ENCODE results near the gene CTNNA2. TPM values are rescaled to one million over a fixed set of nuclear protein-coding genes. Genes with fewer than 3 reads are reported as not detected.

The CTNNA2 gene
- total RNA-seq, 4 donors from 2014 or later = not detected

- TF ChIP-seq CTCF (IDR thresholded peaks at IDR 0.05; ENCODE audit: low read depth) = no peak
Measured at GRCh38 chr2:80501874-80502624, 989.2 kb downstream of the CTNNA2 start.

- no peak for TF ChIP-seq CTCF (IDR thresholded peaks at IDR 0.05; ENCODE audit: low read depth)
Measured at GRCh38 chr2:80506563-80506962, 993.7 kb downstream of the CTNNA2 start.

- no peak for TF ChIP-seq CTCF (IDR thresholded peaks at IDR 0.05; ENCODE audit: low read depth)
Measured at GRCh38 chr2:80510716-80511115, 997.9 kb downstream of the CTNNA2 start.

- TF ChIP-seq CTCF (IDR thresholded peaks at IDR 0.05; ENCODE audit: low read depth) = no peak
Measured at GRCh38 chr2:80515964-80516363, 1003.1 kb downstream of the CTNNA2 start.

- no peak for TF ChIP-seq CTCF (IDR thresholded peaks at IDR 0.05; ENCODE audit: low read depth)
Measured at GRCh38 chr2:80517316-80517715, 1004.5 kb downstream of the CTNNA2 start.

- TF ChIP-seq CTCF (IDR thresholded peaks at IDR 0.05; ENCODE audit: low read depth) = no peak
Measured at GRCh38 chr2:80519121-80519643, 1006.3 kb downstream of the CTNNA2 start.

GRCh38 chr2:80519699-80520291 lies 1006.9 kb downstream of the CTNNA2 start:
- no peak for TF ChIP-seq CTCF (IDR thresholded peaks at IDR 0.05; ENCODE audit: low read depth)

All from subcutaneous adipose tissue (tissue), 4 donors.